ENCODE results near the gene AP2B1. TPM values are rescaled to one million over a fixed set of nuclear protein-coding genes. Genes with fewer than 3 reads are reported as not detected.

AP2B1 gene
- total RNA-seq, 2 experiments from 2014 or later: 28.9 to 76.0 TPM

DNA sequence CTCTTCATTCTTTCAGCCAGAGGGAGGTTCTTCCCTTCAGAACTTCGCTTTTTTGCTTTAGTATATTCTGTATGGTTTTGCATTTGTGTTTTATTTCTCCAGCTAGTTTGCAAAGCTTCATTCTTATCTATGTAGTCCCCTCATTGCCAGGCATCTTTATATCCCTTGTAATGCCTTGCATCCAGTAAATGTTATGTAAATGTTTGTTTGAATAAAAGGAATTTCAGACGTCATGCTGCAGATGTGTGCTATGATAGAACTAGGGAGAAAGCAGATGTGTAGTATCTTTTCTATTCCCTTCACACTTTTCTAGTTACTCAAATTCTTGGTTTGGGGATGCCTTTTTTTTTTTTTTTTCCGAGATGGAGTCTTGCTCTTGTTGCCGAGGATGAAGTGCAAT, 81.7 kb downstream of the AP2B1 start:
- POLR2A ChIA-PET: interaction anchor here (0.6 kb wide), 1 partner anchor 221 kb away, joined by 3 read pairs; no protein-coding TSS in a partner anchor
- Histone ChIP-seq H3K9me2 (ENCODE audit: insufficient read depth, low read length) (no peaks in the 10 kb centered on the region), H3K9me3 (ENCODE audit: low read length) (no peaks in the 10 kb centered on the region), H3K36me3 (ENCODE audit: insufficient read depth, low read length) (peaks cover 29% of the 10 kb centered on the region), H3K4me1 (ENCODE audit: insufficient read depth, low read length, poor library complexity, severe bottlenecking) (no peaks in the 10 kb centered on the region), H3K4me3 (ENCODE audit: low read depth, low read length, poor library complexity, severe bottlenecking) (no peak overlapping the region), H2AFZ (ENCODE audit: low read length) (no peak overlapping the region), H3K4me2 (ENCODE audit: low read length) (no peak overlapping the region), H3K79me2 (ENCODE audit: insufficient read depth, low read depth, low read length) (no peaks in the 10 kb centered on the region), H4K20me1 (ENCODE audit: insufficient read depth, low read length) (no peaks in the 10 kb centered on the region), H3K27ac (ENCODE audit: low read depth, low read length, poor library complexity, severe bottlenecking) (no peak overlapping the region)
- no TSS peak for BruUV-seq (replicated peaks)
- DNase-seq (ENCODE audit: low spot score): no peak
- intact Hi-C loops (cut with micrococcal nuclease; ENCODE audit: unreplicated experiment): no loop called here
- TF ChIP-seq CTCF (conservative IDR thresholded peaks at IDR 0.05; ENCODE audit: low read length): no peak
- TF ChIP-seq EZH2phosphoT487 (IDR thresholded peaks at IDR 0.05; ENCODE audit: borderline replicate concordance, low read depth, low read length): no peak
- CTCF ChIA-PET (ENCODE audit: unreplicated experiment): no interaction called here

- TF ChIP-seq EZH2phosphoT487 (IDR thresholded peaks at IDR 0.05; ENCODE audit: borderline replicate concordance, low read depth, low read length) (no peak), CTCF (conservative IDR thresholded peaks at IDR 0.05; ENCODE audit: low read length) (no peak)
- H3K4me1 ChIP-seq (ENCODE audit: insufficient read depth, low read length, poor library complexity, severe bottlenecking): no peaks in the 10 kb centered on the region
- no TSS peak for BruUV-seq (replicated peaks)
These were observed 87.4 kb downstream of the AP2B1 start for GRCh38 chr17:35674552-35674951.

GRCh38 chr17:35676441-35676840, 89.3 kb downstream of the AP2B1 start:
- Histone ChIP-seq H3K27ac (ENCODE audit: low read depth, low read length, poor library complexity, severe bottlenecking) (no peak overlapping the region), H3K4me3 (ENCODE audit: low read depth, low read length, poor library complexity, severe bottlenecking) (no peak overlapping the region), H4K20me1 (ENCODE audit: insufficient read depth, low read length) (no peaks in the 10 kb centered on the region), H3K9me3 (ENCODE audit: low read length) (no peaks in the 10 kb centered on the region), H3K4me1 (ENCODE audit: insufficient read depth, low read length, poor library complexity, severe bottlenecking) (no peaks in the 10 kb centered on the region), H2AFZ (ENCODE audit: low read length) (no peak overlapping the region), H3K36me3 (ENCODE audit: insufficient read depth, low read length) (peaks cover 61% of the 10 kb centered on the region), H3K9me2 (ENCODE audit: insufficient read depth, low read length) (no peaks in the 10 kb centered on the region), H3K4me2 (ENCODE audit: low read length) (no peak overlapping the region), H3K79me2 (ENCODE audit: insufficient read depth, low read depth, low read length) (no peaks in the 10 kb centered on the region)
- DNase-seq (ENCODE audit: low spot score): no peak
- intact Hi-C loops (cut with micrococcal nuclease; ENCODE audit: unreplicated experiment): no loop called here
- no peak for TF ChIP-seq EZH2phosphoT487 (IDR thresholded peaks at IDR 0.05; ENCODE audit: borderline replicate concordance, low read depth, low read length)
- no peak for TF ChIP-seq CTCF (conservative IDR thresholded peaks at IDR 0.05; ENCODE audit: low read length)
- BruUV-seq (replicated peaks): no TSS peak
- ChIA-PET POLR2A (no interaction called here), CTCF (ENCODE audit: unreplicated experiment) (no interaction called here)

More at GRCh38 chr17:35674552-35674951, 87.4 kb downstream of the AP2B1 start:
- ChIA-PET POLR2A (interaction anchor here (1.0 kb wide), 1 partner anchor 11 kb away, joined by 5 read pairs; no protein-coding TSS in a partner anchor), CTCF (ENCODE audit: unreplicated experiment) (no interaction called here)
- DNase-seq (ENCODE audit: low spot score): no peak
- H2AFZ ChIP-seq (ENCODE audit: low read length): no peak overlapping the region
- H3K79me2 ChIP-seq (ENCODE audit: insufficient read depth, low read depth, low read length): no peaks in the 10 kb centered on the region
- H3K27ac ChIP-seq (ENCODE audit: low read depth, low read length, poor library complexity, severe bottlenecking): no peak overlapping the region
- H3K9me3 ChIP-seq (ENCODE audit: low read length): no peaks in the 10 kb centered on the region
- no peak overlapping the region for H3K4me3 ChIP-seq (ENCODE audit: low read depth, low read length, poor library complexity, severe bottlenecking)
- H3K36me3 ChIP-seq (ENCODE audit: insufficient read depth, low read length): peaks cover 53% of the 10 kb centered on the region
- no peak overlapping the region for H3K4me2 ChIP-seq (ENCODE audit: low read length)
- H3K9me2 ChIP-seq (ENCODE audit: insufficient read depth, low read length): no peaks in the 10 kb centered on the region
- intact Hi-C loops (cut with micrococcal nuclease; ENCODE audit: unreplicated experiment): no loop called here
- no peaks in the 10 kb centered on the region for H4K20me1 ChIP-seq (ENCODE audit: insufficient read depth, low read length)
